Natural killer cell (primary cell): ENCODE results near the gene LGALS9. TPM values are rescaled to one million over a fixed set of nuclear protein-coding genes. Genes with fewer than 3 reads are reported as not detected.

Source experiments
- ATAC-seq, 3 donors: fragments of 150-1000 bp in 2 of 3; fragments of 200-7000 bp in 1 of 3; cut with Tn5 transposase; 1 replicate in 1 of 3; 2 replicates in 2 of 3; pipeline ENCODE4 v1.10.0; 2021; ENCODE audit warnings: mild to moderate bottlenecking in 2 of 3, moderate library complexity in 2 of 3
- DNase-seq, 2 donors: peaks; one replicate each; pipeline versions ENCODE4 v3.0.0 to v3.0.0-alpha.2; 2013 to 2021; ENCODE audit warnings: mixed read lengths in 1 of 2
- H3K27ac ChIP-seq: one replicate; pipeline ENCODE4 v1.5.1; 2013; ENCODE audit warnings: mild to moderate bottlenecking, low read length
- H3K27me3 ChIP-seq: one replicate; pipeline ENCODE4 v1.6.1; 2013; ENCODE audit warnings: low read length; ENCODE audit not compliant: control insufficient read depth, insufficient read depth
- H3K36me3 ChIP-seq: one replicate; pipeline ENCODE4 v1.6.1; 2013; ENCODE audit warnings: low read length; ENCODE audit not compliant: control insufficient read depth, insufficient read depth
- H3K4me1 ChIP-seq: one replicate; pipeline ENCODE4 v1.6.1; 2013; ENCODE audit warnings: low read length; ENCODE audit not compliant: control insufficient read depth, insufficient read depth
- H3K4me3 ChIP-seq: one replicate; pipeline ENCODE4 v1.5.1; 2013; ENCODE audit warnings: low read length
- H3K9me3 ChIP-seq: one replicate; pipeline ENCODE4 v1.6.1; 2013; ENCODE audit warnings: low read length; ENCODE audit not compliant: control insufficient read depth, insufficient read depth
- H3K27ac Mint-ChIP-seq, 2 donors: one replicate each; pipeline ENCODE4 v1.8.0; 2022; ENCODE audit warnings: mild to moderate bottlenecking in 2 of 2, mixed read lengths in 2 of 2, moderate library complexity in 1 of 2
- H3K27me3 Mint-ChIP-seq, 2 donors: one replicate each; pipeline ENCODE4 v1.8.0; 2022; ENCODE audit warnings: low read depth in 2 of 2, mixed read lengths in 2 of 2
- H3K36me3 Mint-ChIP-seq: one replicate; pipeline ENCODE4 v1.8.0; 2022; ENCODE audit warnings: mixed read lengths
- H3K4me1 Mint-ChIP-seq, 2 donors: one replicate each; pipeline ENCODE4 v1.8.0; 2022; ENCODE audit warnings: mixed read lengths in 2 of 2
- H3K4me3 Mint-ChIP-seq: one replicate; pipeline ENCODE4 v1.8.0; 2022; ENCODE audit warnings: mild to moderate bottlenecking, moderate library complexity, mixed read lengths
- H3K9me3 Mint-ChIP-seq, 2 donors: one replicate each; pipeline ENCODE4 v1.8.0; 2022; ENCODE audit warnings: mixed read lengths in 2 of 2
- WGBS: methylation state at CpG from one replicate; pipeline ENCODE4 v1.1.7; 2013; ENCODE audit warnings: missing lambda C conversion rate; ENCODE audit not compliant: insufficient coverage; 5-methylcytosine and 5-hydroxymethylcytosine counted together
- intact Hi-C: fragments of 100-400 bp; cut with micrococcal nuclease; formaldehyde crosslinking; loops from one replicate; pipeline ENCODE4 v1.14.2; 2022
- total RNA-seq, 4 donors: library from RNA; stranded (reverse); fragments of 120-200 nt in 1 of 4; gene quantifications; one replicate each; pipeline versions ENCODE4 v1.2.3 to v1.2.4, GENCODE V29; 2013 to 2022
- TF ChIP-seq, protein P1 (sequence below): fragments of 200-600 bp; IDR thresholded peaks from one replicate; pipeline ENCODE4 v1.8.0; 2022; ENCODE audit warnings: antibody characterized with exemption

The LGALS9 gene
- total RNA-seq, 3 donors from 2014 or later (not counting 1 experiment from before 2014, with no cell fraction given): 83.4 to 142 (median 102) TPM

DNA sequence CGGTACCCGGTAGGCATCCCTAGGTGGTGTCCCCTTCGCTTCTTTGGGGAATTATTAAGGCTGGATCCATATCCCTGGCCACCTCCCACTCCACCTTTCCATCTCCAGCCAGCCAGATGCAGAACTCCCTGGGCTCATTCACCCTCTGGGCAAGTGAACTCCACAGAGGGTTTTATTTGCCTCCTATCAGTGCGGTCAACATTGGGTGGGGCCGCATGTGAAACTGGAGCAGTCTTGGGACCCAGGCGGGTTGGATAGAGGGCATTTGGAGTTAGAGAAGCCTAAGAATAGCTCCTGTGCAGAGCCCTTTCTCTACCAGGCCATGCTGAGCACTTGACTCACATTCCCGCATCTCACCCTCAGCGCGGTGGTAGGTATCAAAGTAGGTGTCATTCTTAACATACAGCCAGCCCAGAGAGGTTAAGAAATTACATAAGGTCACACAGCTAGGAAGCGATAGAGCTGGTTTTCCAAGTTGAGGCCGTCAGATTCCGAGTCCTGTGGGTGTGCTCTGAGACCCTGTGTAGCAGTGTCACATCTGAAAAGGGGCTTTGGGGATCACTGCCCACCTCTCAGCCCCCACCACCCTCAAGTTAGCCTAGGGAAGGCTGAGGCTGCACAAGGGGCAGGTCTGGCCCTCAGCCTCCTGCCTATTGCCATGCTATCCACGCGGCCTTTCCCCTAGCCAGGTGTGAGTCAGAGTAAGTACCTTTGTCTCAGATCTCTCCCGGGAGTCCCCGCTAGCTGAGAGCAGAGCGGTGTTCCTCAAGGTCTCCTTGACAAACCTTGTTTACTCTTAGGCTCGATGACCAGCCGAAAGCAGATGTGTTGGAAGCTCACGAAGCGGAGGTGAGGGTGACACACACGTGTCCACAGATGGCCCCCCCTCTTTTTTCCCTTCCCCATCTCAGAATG, 26.9 kb upstream of the LGALS9 start:
- peaks cover 0 to 14% of the 10 kb centered on the region in 2 donors for H3K4me1 Mint-ChIP-seq
- no peak overlapping the region for H3K4me3 ChIP-seq
- H3K36me3 ChIP-seq: peaks cover 37% of the 10 kb centered on the region
- 97% methylated on average over 22 of the region's 22 CpGs for WGBS
- intact Hi-C loops: loop anchor here (1.0 to 10.0 kb wide), 2 partner anchors 47 to 119 kb away; no protein-coding TSS in a partner anchor
- H3K27ac Mint-ChIP-seq: no peak overlapping the region
- no peak for ATAC-seq
- no peaks in the 10 kb centered on the region for H3K27me3 Mint-ChIP-seq
- TF ChIP-seq, protein P1, sequence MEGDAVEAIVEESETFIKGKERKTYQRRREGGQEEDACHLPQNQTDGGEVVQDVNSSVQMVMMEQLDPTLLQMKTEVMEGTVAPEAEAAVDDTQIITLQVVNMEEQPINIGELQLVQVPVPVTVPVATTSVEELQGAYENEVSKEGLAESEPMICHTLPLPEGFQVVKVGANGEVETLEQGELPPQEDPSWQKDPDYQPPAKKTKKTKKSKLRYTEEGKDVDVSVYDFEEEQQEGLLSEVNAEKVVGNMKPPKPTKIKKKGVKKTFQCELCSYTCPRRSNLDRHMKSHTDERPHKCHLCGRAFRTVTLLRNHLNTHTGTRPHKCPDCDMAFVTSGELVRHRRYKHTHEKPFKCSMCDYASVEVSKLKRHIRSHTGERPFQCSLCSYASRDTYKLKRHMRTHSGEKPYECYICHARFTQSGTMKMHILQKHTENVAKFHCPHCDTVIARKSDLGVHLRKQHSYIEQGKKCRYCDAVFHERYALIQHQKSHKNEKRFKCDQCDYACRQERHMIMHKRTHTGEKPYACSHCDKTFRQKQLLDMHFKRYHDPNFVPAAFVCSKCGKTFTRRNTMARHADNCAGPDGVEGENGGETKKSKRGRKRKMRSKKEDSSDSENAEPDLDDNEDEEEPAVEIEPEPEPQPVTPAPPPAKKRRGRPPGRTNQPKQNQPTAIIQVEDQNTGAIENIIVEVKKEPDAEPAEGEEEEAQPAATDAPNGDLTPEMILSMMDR: no peak
- H3K4me1 ChIP-seq: peaks cover 11% of the 10 kb centered on the region
- no peaks in the 10 kb centered on the region for H3K9me3 Mint-ChIP-seq
- H3K27me3 ChIP-seq: no peaks in the 10 kb centered on the region
- H3K27ac ChIP-seq: no peak overlapping the region
- H3K4me3 Mint-ChIP-seq: no peak overlapping the region
- H3K36me3 Mint-ChIP-seq: no peaks in the 10 kb centered on the region
- H3K9me3 ChIP-seq: no peaks in the 10 kb centered on the region
- no peak for DNase-seq

DNA sequence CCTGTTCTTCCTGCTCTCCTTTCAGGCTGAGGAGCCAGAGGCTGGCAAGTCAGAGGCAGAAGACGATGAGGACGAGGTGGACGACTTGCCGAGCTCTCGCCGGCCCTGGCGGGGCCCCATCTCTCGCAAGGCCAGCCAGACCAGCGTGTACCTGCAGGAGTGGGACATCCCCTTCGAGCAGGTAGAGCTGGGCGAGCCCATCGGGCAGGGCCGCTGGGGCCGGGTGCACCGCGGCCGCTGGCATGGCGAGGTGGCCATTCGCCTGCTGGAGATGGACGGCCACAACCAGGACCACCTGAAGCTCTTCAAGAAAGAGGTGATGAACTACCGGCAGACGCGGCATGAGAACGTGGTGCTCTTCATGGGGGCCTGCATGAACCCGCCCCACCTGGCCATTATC, 25.6 kb upstream of the LGALS9 start:
- Histone ChIP-seq H3K4me1 (peaks cover 11% of the 10 kb centered on the region), H3K27me3 (no peaks in the 10 kb centered on the region), H3K4me3 (no peak overlapping the region), H3K36me3 (peaks cover 44% of the 10 kb centered on the region), H3K9me3 (no peaks in the 10 kb centered on the region), H3K27ac (no peak overlapping the region)
- Mint-ChIP-seq H3K27me3 (no peaks in the 10 kb centered on the region), H3K27ac (no peak overlapping the region), H3K36me3 (no peaks in the 10 kb centered on the region), H3K4me3 (no peak overlapping the region), H3K9me3 (no peaks in the 10 kb centered on the region), H3K4me1 (peaks cover 0 to 10% of the 10 kb centered on the region in 2 donors)
- intact Hi-C loops: loop anchor here (10.0 kb wide), 1 partner anchor 121 kb away; no protein-coding TSS in a partner anchor
- TF ChIP-seq, protein P1: no peak
- DNase-seq (no peak), ATAC-seq (no peak)
- 96% methylated on average over 25 of the region's 25 CpGs for WGBS

DNA sequence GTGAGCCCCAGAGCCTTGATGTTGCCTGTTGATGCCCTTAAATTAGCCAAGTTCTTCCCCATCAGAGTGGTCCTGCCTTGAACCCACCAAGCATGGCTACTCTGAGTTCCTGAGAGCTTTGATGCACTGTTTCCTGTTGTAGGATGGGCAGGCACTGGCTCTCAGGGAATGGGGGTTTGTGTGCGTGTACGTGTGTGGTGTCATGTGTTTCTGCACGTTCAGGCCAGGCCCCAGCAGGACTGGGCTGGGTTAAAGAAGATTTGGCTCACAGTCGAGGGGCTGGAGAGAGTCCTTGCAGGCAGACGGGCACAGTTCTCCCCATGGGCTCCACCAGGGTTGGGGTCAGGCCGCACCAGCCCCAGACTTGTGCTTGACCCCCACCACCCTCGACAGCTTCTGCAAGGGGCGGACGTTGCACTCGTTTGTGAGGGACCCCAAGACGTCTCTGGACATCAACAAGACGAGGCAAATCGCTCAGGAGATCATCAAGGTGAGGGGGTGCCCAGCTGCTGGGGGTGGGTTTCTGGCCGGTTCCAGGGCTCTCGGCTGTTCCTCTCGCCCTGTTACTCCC, 23.4 kb upstream of the LGALS9 start:
- Mint-ChIP-seq H3K27ac (no peak overlapping the region), H3K36me3 (no peaks in the 10 kb centered on the region), H3K4me3 (no peak overlapping the region), H3K27me3 (no peaks in the 10 kb centered on the region), H3K9me3 (no peaks in the 10 kb centered on the region), H3K4me1 (peaks cover 0 to 5% of the 10 kb centered on the region in 2 donors)
- Histone ChIP-seq H3K27ac (no peak overlapping the region), H3K4me3 (no peak overlapping the region), H3K9me3 (no peaks in the 10 kb centered on the region), H3K27me3 (no peaks in the 10 kb centered on the region), H3K36me3 (peaks cover 50% of the 10 kb centered on the region), H3K4me1 (peaks cover 9% of the 10 kb centered on the region)
- 94% methylated on average over 16 of the region's 16 CpGs for WGBS
- ATAC-seq: no peak
- DNase-seq: no peak
- TF ChIP-seq, protein P1: no peak
- intact Hi-C loops: loop anchor here (10.0 kb wide), 1 partner anchor 123 kb away; no protein-coding TSS in a partner anchor
